HepG2 (cell line): Measurements from ENCODE around the gene POLR2F. TPM values are rescaled to one million over a fixed set of nuclear protein-coding genes. Genes with fewer than 3 reads are reported as not detected.

ENCODE experiments used
- ATAC-seq: fragments of 200-7000 bp; cut with Tn5 transposase; 3 replicates; pipeline ENCODE4 v1.9.1; 2020; ENCODE audit warnings: mild to moderate bottlenecking, moderate library complexity
- BruUV-seq: library from RNA; stranded (reverse); fragments of 400-500 nt; replicated peaks from 2 replicates; lab custom pipeline; 2021; lab: Mats Ljungman, UMichigan
- CTCF ChIA-PET: fragments of 300-600 bp; formaldehyde crosslinking; extraction: SDS; loops from one replicate; lab custom pipeline; 2021; ENCODE audit warnings: low total read pairs, inconsistent platforms, low intra/inter-chr PET ratio; lab: Yijun Ruan, JAX
- POLR2A ChIA-PET: fragments of 350-600 bp; sonication (Branson Sonifier 250); formaldehyde crosslinking; loops from one replicate; lab custom pipeline; 2020; ENCODE audit warnings: antibody characterized with exemption, inconsistent platforms; lab: Yijun Ruan, JAX
- DNase-seq: peaks from one replicate; pipeline ENCODE4 v3.0.0-alpha.2; 2015; ENCODE audit warnings: low spot score
- FAIRE-seq: peaks from 3 replicates; lab custom pipeline; 2011; peaks lifted over from hg19 to GRCh38; lab: Jason Lieb, UNC
- H2AFZ ChIP-seq: one replicate; pipeline ENCODE4 v1.6.1; 2011; ENCODE audit warnings: low read length, inconsistent platforms
- H3K27ac ChIP-seq: fragments of 300-600 bp; 3 replicates; pipeline ENCODE4 v1.8.0; 2011; ENCODE audit warnings: mixed run types, mild to moderate bottlenecking, mixed read lengths, low read length, inconsistent platforms; ENCODE audit not compliant: insufficient read depth; ENCODE audit errors: extremely low read length
- H3K27me3 ChIP-seq, 2 experiments: fragments of 200-600 bp in 1 of 2; 2 replicates in 1 of 2; 3 replicates in 1 of 2; pipeline versions ENCODE4 v1.6.0 to v1.8.0; 2011; ENCODE audit warnings: low read length in 2 of 2, mild to moderate bottlenecking in 2 of 2, moderate library complexity in 2 of 2, inconsistent platforms in 1 of 2; ENCODE audit not compliant: insufficient read depth in 2 of 2, control insufficient read depth in 1 of 2
- H3K36me3 ChIP-seq, 2 experiments: fragments of 200-600 bp in 1 of 2; replicated peaks in 1 of 2; 2 replicates in 1 of 2; 3 replicates in 1 of 2; pipeline versions ENCODE4 v1.5.1 to v1.8.0; 2011; ENCODE audit warnings: low read length in 2 of 2, inconsistent platforms in 1 of 2; ENCODE audit not compliant: insufficient read depth in 2 of 2, control insufficient read depth in 1 of 2
- H3K4me1 ChIP-seq: 2 replicates; pipeline ENCODE4 v1.5.1; 2012; ENCODE audit warnings: low read length, inconsistent platforms; ENCODE audit not compliant: insufficient read depth
- H3K4me2 ChIP-seq: 2 replicates; pipeline ENCODE4 v1.6.0; 2011; ENCODE audit warnings: low read depth, low read length, inconsistent platforms
- H3K4me3 ChIP-seq, 3 experiments: fragments of 200-600 bp in 1 of 3; sonication (generic), shearing (Covaris generic) in 1 of 3; replicated peaks in 1 of 3; 2 replicates each; pipeline ENCODE4 v1.5.1; 2011 to 2016; ENCODE audit warnings: low read length in 3 of 3, inconsistent platforms in 2 of 3, low read depth in 2 of 3, mild to moderate bottlenecking in 2 of 3, control low read depth in 1 of 3, mixed read lengths in 1 of 3; ENCODE audit not compliant: insufficient read depth in 1 of 3
- H3K79me2 ChIP-seq: one replicate; pipeline ENCODE4 v1.6.1; 2011; ENCODE audit warnings: low read length, inconsistent platforms; ENCODE audit not compliant: insufficient read depth
- H3K9ac ChIP-seq: 2 replicates; pipeline ENCODE4 v1.6.0; 2011; ENCODE audit warnings: mild to moderate bottlenecking, low read depth, low read length, inconsistent platforms; ENCODE audit not compliant: insufficient read depth
- H3K9me3 ChIP-seq: 2 replicates; pipeline ENCODE4 v1.5.1; 2012; ENCODE audit warnings: mild to moderate bottlenecking, low read length
- H4K20me1 ChIP-seq: 2 replicates; pipeline ENCODE4 v1.6.0; 2011; ENCODE audit warnings: inconsistent platforms, mild to moderate bottlenecking, low read length, moderate library complexity; ENCODE audit not compliant: insufficient read depth
- ATF7 ChIP-seq, 2 experiments: fragments of 450-650 bp in 1 of 2; sonication (generic) in 1 of 2; formaldehyde crosslinking in 1 of 2; IDR thresholded peaks; 2 replicates each; pipeline versions ENCODE4 v1.4.0 to v1.6.1; 2016 to 2020; ENCODE audit warnings: antibody characterized with exemption in 1 of 2, mild to moderate bottlenecking in 1 of 2, missing genetic modification reagents in 1 of 2
- CBFB ChIP-seq: sonication (generic); formaldehyde crosslinking; IDR thresholded peaks from 2 replicates; pipeline ENCODE4 v1.4.0; 2020; ENCODE audit warnings: missing genetic modification reagents
- CREB1 ChIP-seq, 2 experiments: fragments of 450-650 bp in 1 of 2; IDR thresholded peaks; 2 replicates each; pipeline ENCODE4 v1.6.1; 2016 to 2017; ENCODE audit warnings: control low read depth in 1 of 2, mild to moderate bottlenecking in 1 of 2, missing compliant biosample characterization in 1 of 2, missing genetic modification characterization in 1 of 2
- ELF4 ChIP-seq: sonication (generic); formaldehyde crosslinking; IDR thresholded peaks from 2 replicates; pipeline ENCODE4 v1.5.0; 2020; ENCODE audit warnings: missing genetic modification reagents, mild to moderate bottlenecking, moderate library complexity, borderline replicate concordance
- FOSL2 ChIP-seq: sonication (generic); formaldehyde crosslinking; IDR thresholded peaks from 2 replicates; pipeline ENCODE4 v1.4.0; 2020; ENCODE audit warnings: missing genetic modification reagents
- GTF3A ChIP-seq: sonication (generic); formaldehyde crosslinking; conservative IDR thresholded peaks from 2 replicates; pipeline ENCODE4 v1.4.0; 2020; ENCODE audit warnings: mild to moderate bottlenecking, missing genetic modification reagents
- KDM6A ChIP-seq: IDR thresholded peaks from 2 replicates; pipeline ENCODE4 v1.6.1; 2016; ENCODE audit warnings: low read depth
- KLF15 ChIP-seq: sonication (generic); formaldehyde crosslinking; IDR thresholded peaks from 2 replicates; pipeline ENCODE4 v1.8.1; 2023; ENCODE audit warnings: borderline replicate concordance, mild to moderate bottlenecking, inconsistent platforms, missing genetic modification reagents, mixed read lengths
- MIXL1 ChIP-seq: IDR thresholded peaks from 2 replicates; pipeline ENCODE4 v1.6.1; 2016
- MLX ChIP-seq: IDR thresholded peaks from 2 replicates; pipeline ENCODE4 v1.6.1; 2016
- RBAK ChIP-seq: sonication (generic); formaldehyde crosslinking; IDR thresholded peaks from 2 replicates; pipeline ENCODE4 v1.5.1; 2020; ENCODE audit warnings: mild to moderate bottlenecking, missing genetic modification reagents
- SRSF1 ChIP-seq: fragments of 200-400 bp; formaldehyde crosslinking; optimal IDR thresholded peaks from 2 replicates; pipeline ENCODE3; 2017; ENCODE audit warnings: mild to moderate bottlenecking, low read depth, low read length, moderate library complexity
- TBP ChIP-seq: sonication (generic); formaldehyde crosslinking; IDR thresholded peaks from 2 replicates; pipeline ENCODE4 v1.5.0; 2020; ENCODE audit warnings: missing genetic modification reagents
- TFAP4 ChIP-seq: sonication (generic); IDR thresholded peaks from 2 replicates; pipeline ENCODE4 v1.6.1; 2016; ENCODE audit warnings: low read depth, borderline replicate concordance
- ZFP36L1 ChIP-seq: sonication (generic); formaldehyde crosslinking; IDR thresholded peaks from 2 replicates; pipeline ENCODE4 v1.8.0; 2022; ENCODE audit warnings: mild to moderate bottlenecking, missing genetic modification reagents, moderate library complexity
- ZNF264 ChIP-seq: sonication (generic); formaldehyde crosslinking; IDR thresholded peaks from 2 replicates; pipeline ENCODE4 v1.4.0; 2020; ENCODE audit warnings: missing genetic modification reagents
- ZNF296 ChIP-seq: sonication (generic); formaldehyde crosslinking; conservative IDR thresholded peaks from 2 replicates; pipeline ENCODE4 v1.5.0; 2020; ENCODE audit warnings: mild to moderate bottlenecking, missing genetic modification reagents
- ZNF3 ChIP-seq: IDR thresholded peaks from 2 replicates; pipeline ENCODE4 v1.7.0; 2017; ENCODE audit warnings: inconsistent platforms
- ZNF354B ChIP-seq: sonication (generic); formaldehyde crosslinking; IDR thresholded peaks from 2 replicates; pipeline ENCODE4 v1.8.0; 2022; ENCODE audit warnings: mild to moderate bottlenecking, missing genetic modification reagents
- ZNF558 ChIP-seq: sonication (generic); formaldehyde crosslinking; IDR thresholded peaks from 2 replicates; pipeline ENCODE4 v1.9.0; 2022; ENCODE audit warnings: mild to moderate bottlenecking, missing genetic modification reagents, borderline replicate concordance
- ZNF768 ChIP-seq: sonication (generic); formaldehyde crosslinking; IDR thresholded peaks from 2 replicates; pipeline ENCODE4 v1.4.0; 2020; ENCODE audit warnings: missing genetic modification reagents
- ZNF777 ChIP-seq: sonication (generic); formaldehyde crosslinking; IDR thresholded peaks from 2 replicates; pipeline ENCODE4 v1.4.0; 2020; ENCODE audit warnings: missing genetic modification reagents
- ZNF839 ChIP-seq: sonication (generic); formaldehyde crosslinking; IDR thresholded peaks from 2 replicates; pipeline ENCODE4 v1.4.0; 2020; ENCODE audit warnings: missing genetic modification reagents, mild to moderate bottlenecking, borderline replicate concordance
- WGBS: methylation state at CpG from one replicate; pipeline ENCODE4 v1.1.6; 2017; ENCODE audit warnings: low lambda C conversion rate; 5-methylcytosine and 5-hydroxymethylcytosine counted together
- in situ Hi-C: cut with HindIII; loops from 2 replicates; pipeline ENCODE4 v1.10.0; 2017; ENCODE audit warnings: low pct_unique_long_range_greater_than_20kb; ENCODE audit not compliant: extremely low pct_ligation_motif_present
- intact Hi-C: fragments of 100-400 bp; cut with micrococcal nuclease; formaldehyde crosslinking; loops from one replicate; pipeline ENCODE4 v1.10.0; 2022; ENCODE audit not compliant: unreplicated experiment
- polyA plus RNA-seq, 8 experiments: library from polyadenylated mRNA; depleted of rRNA in 3 of 8; stranded (reverse) in 7 of 8; unstranded in 1 of 8; fragments of >200 nt; fragmentation: Illumina TruSeq in 4 of 8; extraction: Trizol in 4 of 8; gene quantifications; 2 replicates each; pipeline versions ENCODE4 v1.2.1 to v1.2.3, GENCODE V29; 2011 to 2016; ENCODE audit warnings: low read depth in 4 of 8, missing spikeins in 1 of 8, mixed read lengths in 1 of 8; ENCODE audit not compliant: insufficient read depth in 1 of 8
- total RNA-seq, 5 experiments: library from RNA; depleted of rRNA; stranded (reverse); fragments of >200 nt; fragmentation: Illumina TruSeq; extraction: Trizol; gene quantifications; 2 replicates each; pipeline ENCODE4 v1.2.3, GENCODE V29; 2016; ENCODE audit warnings: low read depth in 1 of 5
- TF ChIP-seq, protein P1 (sequence below): sonication (generic); formaldehyde crosslinking; IDR thresholded peaks from 2 replicates; pipeline ENCODE4 v1.8.0; 2022; ENCODE audit warnings: low read depth, missing genetic modification reagents

The POLR2F gene
- total and polyA plus RNA-seq, 2 of the 13 experiments (the other 11 are each of a cell fraction or from before 2014, with no cell fraction given): 135 to 158 TPM

- TF ChIP-seq ZNF839 (CRISPR knock-in tag): no peak
- peak; percentile 33; the same call in 1 of the 2 replicates for TF ChIP-seq ATF7 (IDR thresholded peaks at IDR 0.05)
- no peak for TF ChIP-seq ATF7 (CRISPR knock-in tag; IDR thresholded peaks at IDR 0.05)
- TF ChIP-seq MIXL1 (CRISPR knock-in tag): no peak
- no peak for TF ChIP-seq RBAK (CRISPR knock-in tag)
- peak; percentile 62; the same call in 1 of the 2 replicates for TF ChIP-seq ZNF768 (CRISPR knock-in tag)
- peak; percentile 89 for TF ChIP-seq CREB1 (IDR thresholded peaks at IDR 0.05)
- TF ChIP-seq CREB1 (CRISPR knock-in tag; IDR thresholded peaks at IDR 0.05): no peak
- TF ChIP-seq GTF3A (CRISPR knock-in tag): no peak
- TF ChIP-seq ZFP36L1: no peak
- no peak for TF ChIP-seq ZNF3 (CRISPR knock-in tag)
- TF ChIP-seq ZNF777: no peak
- TF ChIP-seq ZNF558 (CRISPR knock-in tag): no peak
Observed at GRCh38 chr22:37991731-37992442, 38.4 kb downstream of the POLR2F start (continued).

DNA sequence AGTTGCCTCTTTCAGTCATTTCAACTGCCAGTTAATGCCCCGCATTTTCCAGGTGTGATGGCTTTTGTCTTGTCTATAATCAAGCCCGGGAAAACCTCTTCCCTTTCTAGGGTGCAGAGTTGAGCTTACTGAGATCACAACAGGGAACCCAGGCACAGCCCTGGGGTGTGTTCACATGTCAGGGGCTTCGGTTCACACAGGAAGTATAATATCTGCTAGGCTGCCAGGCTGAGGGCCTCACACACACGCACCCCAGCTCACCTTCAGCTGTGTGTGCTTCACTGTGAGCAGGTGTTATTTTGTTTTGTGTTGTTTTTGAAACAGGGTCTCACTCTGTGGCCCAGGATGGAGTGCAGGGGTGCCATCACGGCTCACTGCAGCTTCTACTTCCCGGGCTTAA lies 40.5 kb downstream of the POLR2F start:
- intact Hi-C loops: no loop called here
- in situ Hi-C loops: no loop called here
- TF ChIP-seq ELF4 (CRISPR knock-in tag) (no peak), KDM6A (CRISPR knock-in tag) (no peak), TBP (CRISPR knock-in tag) (no peak), ZNF354B (CRISPR knock-in tag) (no peak), CBFB (CRISPR knock-in tag) (no peak), SRSF1 (no peak), FOSL2 (CRISPR knock-in tag) (no peak), MLX (CRISPR knock-in tag) (no peak), ZNF264 (CRISPR knock-in tag) (no peak), TFAP4 (no peak), KLF15 (no peak), ZNF296 (CRISPR knock-in tag) (no peak)
- TF ChIP-seq, protein P1, sequence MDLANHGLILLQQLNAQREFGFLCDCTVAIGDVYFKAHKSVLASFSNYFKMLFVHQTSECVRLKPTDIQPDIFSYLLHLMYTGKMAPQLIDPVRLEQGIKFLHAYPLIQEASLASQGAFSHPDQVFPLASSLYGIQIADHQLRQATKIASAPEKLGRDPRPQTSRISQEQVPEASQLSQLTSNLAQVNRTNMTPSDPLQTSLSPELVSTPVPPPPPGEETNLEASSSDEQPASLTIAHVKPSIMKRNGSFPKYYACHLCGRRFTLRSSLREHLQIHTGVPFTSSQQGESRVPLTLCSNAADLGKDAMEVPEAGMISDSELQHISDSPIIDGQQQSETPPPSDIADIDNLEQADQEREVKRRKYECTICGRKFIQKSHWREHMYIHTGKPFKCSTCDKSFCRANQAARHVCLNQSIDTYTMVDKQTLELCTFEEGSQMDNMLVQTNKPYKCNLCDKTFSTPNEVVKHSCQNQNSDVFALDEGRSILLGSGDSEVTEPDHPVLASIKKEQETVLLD (CRISPR knock-in tag): no peak

More for the DNA sequence above, 40.5 kb downstream of the POLR2F start:
- no TSS peak for BruUV-seq
- H3K27me3 ChIP-seq: peaks cover 0 to 8% of the 10 kb centered on the region in 2 experiments; a peak in 2 of 5 replicates
- ChIA-PET CTCF (no interaction called here), POLR2A (no interaction called here)
- no peak for DNase-seq
- H3K4me2 ChIP-seq: no peak overlapping the region
- no peaks in the 10 kb centered on the region for H3K36me3 ChIP-seq
- no peaks in the 10 kb centered on the region for H3K9me3 ChIP-seq
- H3K79me2 ChIP-seq: no peaks in the 10 kb centered on the region
- H3K4me3 ChIP-seq: no peak overlapping the region
- peaks cover 60% of the 10 kb centered on the region for H3K4me1 ChIP-seq
- no peaks in the 10 kb centered on the region for H4K20me1 ChIP-seq
- H3K27ac ChIP-seq: no peak overlapping the region
- WGBS: 76% methylated on average over 5 of the region's 6 CpGs
- H2AFZ ChIP-seq: no peak overlapping the region
- no peak overlapping the region for H3K9ac ChIP-seq
- ATAC-seq: no peak
- FAIRE-seq: no peak
